ENCODE results near the gene TNFRSF19.
"Not testable (repeated sequence)": the region's sequence is repeated elsewhere in the genome, so short reads cannot be mapped to it uniquely, and the experiment has no call there.

TNFRSF19 gene

DNA sequence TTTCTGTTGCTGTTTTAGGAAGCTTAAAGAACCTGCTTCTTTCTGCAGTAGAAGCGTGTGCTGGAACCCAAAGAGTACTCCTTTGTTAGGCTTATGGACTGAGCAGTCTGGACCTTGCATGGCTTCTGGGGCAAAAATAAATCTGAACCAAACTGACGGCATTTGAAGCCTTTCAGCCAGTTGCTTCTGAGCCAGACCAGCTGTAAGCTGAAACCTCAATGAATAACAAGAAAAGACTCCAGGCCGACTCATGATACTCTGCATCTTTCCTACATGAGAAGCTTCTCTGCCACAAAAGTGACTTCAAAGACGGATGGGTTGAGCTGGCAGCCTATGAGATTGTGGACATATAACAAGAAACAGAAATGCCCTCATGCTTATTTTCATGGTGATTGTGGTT lies 103.1 kb downstream of the TNFRSF19 start:
- no peak overlapping the region for H3K4me3 ChIP-seq (ENCODE audit: low read depth, low read length)
- TF ChIP-seq, protein P1, sequence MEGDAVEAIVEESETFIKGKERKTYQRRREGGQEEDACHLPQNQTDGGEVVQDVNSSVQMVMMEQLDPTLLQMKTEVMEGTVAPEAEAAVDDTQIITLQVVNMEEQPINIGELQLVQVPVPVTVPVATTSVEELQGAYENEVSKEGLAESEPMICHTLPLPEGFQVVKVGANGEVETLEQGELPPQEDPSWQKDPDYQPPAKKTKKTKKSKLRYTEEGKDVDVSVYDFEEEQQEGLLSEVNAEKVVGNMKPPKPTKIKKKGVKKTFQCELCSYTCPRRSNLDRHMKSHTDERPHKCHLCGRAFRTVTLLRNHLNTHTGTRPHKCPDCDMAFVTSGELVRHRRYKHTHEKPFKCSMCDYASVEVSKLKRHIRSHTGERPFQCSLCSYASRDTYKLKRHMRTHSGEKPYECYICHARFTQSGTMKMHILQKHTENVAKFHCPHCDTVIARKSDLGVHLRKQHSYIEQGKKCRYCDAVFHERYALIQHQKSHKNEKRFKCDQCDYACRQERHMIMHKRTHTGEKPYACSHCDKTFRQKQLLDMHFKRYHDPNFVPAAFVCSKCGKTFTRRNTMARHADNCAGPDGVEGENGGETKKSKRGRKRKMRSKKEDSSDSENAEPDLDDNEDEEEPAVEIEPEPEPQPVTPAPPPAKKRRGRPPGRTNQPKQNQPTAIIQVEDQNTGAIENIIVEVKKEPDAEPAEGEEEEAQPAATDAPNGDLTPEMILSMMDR (IDR thresholded peaks at IDR 0.05; ENCODE audit: borderline replicate concordance, insufficient read depth, low read depth, low read length) = no peak

DNA sequence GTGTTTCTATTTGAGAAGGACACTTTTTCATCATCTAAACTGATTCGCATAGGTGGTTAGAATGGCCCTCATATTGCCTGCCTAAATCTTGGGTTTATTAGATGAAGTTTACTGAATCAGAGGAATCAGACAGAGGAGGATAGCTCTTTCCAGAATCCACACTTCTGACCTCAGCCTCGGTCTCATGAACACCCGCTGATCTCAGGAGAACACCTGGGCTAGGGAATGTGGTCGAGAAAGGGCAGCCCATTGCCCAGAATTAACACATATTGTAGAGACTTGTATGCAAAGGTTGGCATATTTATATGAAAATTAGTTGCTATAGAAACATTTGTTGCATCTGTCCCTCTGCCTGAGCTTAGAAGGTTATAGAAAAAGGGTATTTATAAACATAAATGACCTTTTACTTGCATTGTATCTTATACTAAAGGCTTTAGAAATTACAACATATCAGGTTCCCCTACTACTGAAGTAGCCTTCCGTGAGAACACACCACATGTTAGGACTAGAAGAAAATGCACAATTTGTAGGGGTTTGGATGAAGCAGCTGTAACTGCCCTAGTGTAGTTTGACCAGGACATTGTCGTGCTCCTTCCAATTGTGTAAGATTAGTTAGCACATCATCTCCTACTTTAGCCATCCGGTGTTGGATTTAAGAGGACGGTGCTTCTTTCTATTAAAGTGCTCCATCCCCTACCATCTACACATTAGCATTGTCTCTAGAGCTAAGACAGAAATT lies 103.8 kb downstream of the TNFRSF19 start:
- TF ChIP-seq, protein P1 (IDR thresholded peaks at IDR 0.05; ENCODE audit: borderline replicate concordance, insufficient read depth, low read depth, low read length) = no peak

DNA sequence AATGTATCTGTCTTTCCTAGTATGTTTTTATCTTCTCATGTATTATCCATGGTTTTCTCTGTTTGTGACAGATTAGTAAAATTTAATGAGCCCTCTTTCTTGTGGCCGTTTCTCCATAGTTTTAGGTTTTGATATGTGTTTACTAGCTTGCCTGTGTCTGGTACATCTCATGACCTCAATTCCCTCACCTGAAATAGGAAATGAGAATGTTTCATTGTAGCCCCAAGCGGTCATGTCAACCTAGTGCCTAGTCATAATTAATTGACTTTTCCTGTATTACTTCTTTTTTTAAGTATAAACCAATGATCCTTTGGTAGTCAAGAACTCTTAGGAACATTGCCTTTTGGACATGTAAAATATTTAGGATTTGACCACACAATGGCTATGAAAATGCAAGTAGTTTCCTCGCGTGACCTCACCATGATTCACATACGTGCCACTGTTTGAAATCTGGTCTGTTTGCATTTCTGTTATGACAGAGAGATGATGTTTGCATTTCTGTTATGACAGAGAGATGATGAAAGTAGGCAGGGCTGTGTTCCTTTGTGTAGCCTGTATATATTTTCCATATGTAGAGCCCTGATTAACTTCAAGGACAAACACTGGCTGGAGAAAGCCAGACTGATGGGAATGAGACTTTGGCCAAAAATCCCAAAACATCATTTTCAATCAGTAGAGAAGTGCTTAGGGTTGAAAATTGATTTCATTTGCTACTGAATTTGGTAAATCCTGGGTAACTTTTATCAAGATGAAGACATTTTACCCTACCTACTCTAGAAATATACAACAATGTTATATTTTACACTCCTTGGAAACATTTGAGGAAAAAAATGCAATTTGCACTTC lies 104.8 kb downstream of the TNFRSF19 start:
- no peak overlapping the region for H3K4me3 ChIP-seq (ENCODE audit: low read depth, low read length)
- TF ChIP-seq, protein P1 (IDR thresholded peaks at IDR 0.05; ENCODE audit: borderline replicate concordance, insufficient read depth, low read depth, low read length) = no peak

More for the DNA sequence above, 103.8 kb downstream of the TNFRSF19 start:
- no peak overlapping the region for H3K4me3 ChIP-seq (ENCODE audit: low read depth, low read length)

DNA sequence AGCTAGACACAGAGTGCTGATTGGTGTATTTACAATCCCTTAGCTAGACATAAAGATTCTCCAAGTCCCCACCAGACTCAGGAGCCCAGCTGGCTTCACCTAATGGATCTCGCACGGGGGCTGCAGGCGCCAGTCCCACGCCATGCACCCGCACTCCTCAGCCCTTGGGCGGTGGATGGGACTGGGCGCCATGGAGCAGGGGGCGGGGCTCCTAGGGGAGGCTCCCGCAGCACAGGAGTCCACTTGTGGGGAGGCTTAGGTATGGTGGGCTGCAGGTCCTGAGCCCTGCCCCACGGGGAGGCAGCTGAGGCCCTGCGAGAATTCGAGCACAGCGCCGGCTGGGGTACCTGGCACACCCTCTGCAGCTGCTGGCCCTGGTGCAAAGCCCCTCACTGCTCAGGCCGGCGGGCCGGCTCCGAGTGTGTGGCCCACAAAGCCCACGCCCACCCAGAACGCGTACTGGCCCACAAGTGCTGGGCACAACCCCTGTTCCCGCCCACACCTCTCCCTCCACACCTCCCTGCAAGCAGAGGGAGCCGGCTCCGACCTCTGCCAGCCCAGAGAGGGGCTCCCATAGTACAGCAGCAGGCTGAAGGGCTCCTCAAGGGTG lies 107.6 kb downstream of the TNFRSF19 start:
- not testable (repeated sequence) for H3K4me3 ChIP-seq (ENCODE audit: low read depth, low read length)

DNA sequence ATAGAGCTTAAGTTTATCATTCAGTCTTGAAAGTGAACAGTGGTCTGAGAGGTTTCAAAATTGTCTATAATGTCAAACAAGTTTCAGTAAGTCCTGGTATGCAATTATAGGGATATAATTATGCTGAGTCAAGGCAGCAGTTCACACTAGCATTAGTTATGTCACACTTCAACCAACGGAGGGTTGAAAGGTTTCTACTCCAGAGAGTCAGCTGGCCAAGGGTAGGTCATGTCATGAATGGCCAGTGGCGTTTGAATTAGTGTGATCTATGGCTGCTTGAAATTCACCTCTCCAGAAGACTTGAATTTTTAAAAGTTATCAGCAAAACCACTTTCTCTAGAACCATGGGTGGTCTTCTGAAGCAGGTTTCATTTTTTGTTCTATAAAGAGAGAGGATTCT lies 108.6 kb downstream of the TNFRSF19 start:
- TF ChIP-seq, protein P1 (IDR thresholded peaks at IDR 0.05; ENCODE audit: borderline replicate concordance, insufficient read depth, low read depth, low read length) = no peak

DNA sequence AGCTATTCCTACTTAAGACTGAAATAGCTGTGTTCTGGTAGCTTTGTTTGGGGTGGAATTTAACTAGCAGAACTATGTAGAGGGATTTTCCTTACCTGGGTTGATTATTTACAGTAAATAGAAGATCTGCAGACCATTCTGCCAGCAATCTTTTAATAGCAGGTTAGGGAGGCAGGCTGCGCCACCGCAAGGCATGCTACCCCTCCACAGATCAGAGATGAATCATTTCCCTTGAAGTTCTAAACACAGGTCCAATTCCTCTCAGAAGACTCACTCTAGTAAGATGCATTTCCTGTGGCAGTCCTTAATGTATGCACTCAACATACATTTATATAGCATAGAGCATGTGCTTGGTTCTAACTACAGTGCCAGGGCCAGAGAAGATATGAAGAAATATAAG lies 109.0 kb downstream of the TNFRSF19 start:
- no peak overlapping the region for H3K4me3 ChIP-seq (ENCODE audit: low read depth, low read length)

More for the DNA sequence above, 108.6 kb downstream of the TNFRSF19 start:
- no peak overlapping the region for H3K4me3 ChIP-seq (ENCODE audit: low read depth, low read length)

More for the DNA sequence above, 109.0 kb downstream of the TNFRSF19 start:
- TF ChIP-seq, protein P1 (IDR thresholded peaks at IDR 0.05; ENCODE audit: borderline replicate concordance, insufficient read depth, low read depth, low read length) = no peak

Measured in GM12875 (cell line).